Activated T-cell treated with anti-CD3 and anti-CD28 coated beads for 1 hour (primary cell): Measurements from ENCODE around the gene CHST11.
"Not testable (repeated sequence)": the region's sequence is repeated elsewhere in the genome, so short reads cannot be mapped to it uniquely, and the experiment has no call there.

Source experiments
- DNase-seq: peaks from one replicate; pipeline ENCODE4 v3.0.0-alpha.2; 2020; ENCODE audit warnings: low read depth

The CHST11 gene

GRCh38 chr12:104802208-104802607 is 345.5 kb downstream of the CHST11 start:
- DNase-seq = no peak

GRCh38 chr12:104805186-104805585 is 348.4 kb downstream of the CHST11 start:
- DNase-seq = no peak

- not testable (repeated sequence) for DNase-seq
These were observed 349.4 kb downstream of the CHST11 start for GRCh38 chr12:104806194-104806593.

- DNase-seq = no peak
These were observed 352.5 kb downstream of the CHST11 start for GRCh38 chr12:104809251-104809650.

GRCh38 chr12:104809706-104810385 is 353.1 kb downstream of the CHST11 start:
- no peak for DNase-seq
